ENCODE measurements around the gene VIT.

VIT gene

DNA sequence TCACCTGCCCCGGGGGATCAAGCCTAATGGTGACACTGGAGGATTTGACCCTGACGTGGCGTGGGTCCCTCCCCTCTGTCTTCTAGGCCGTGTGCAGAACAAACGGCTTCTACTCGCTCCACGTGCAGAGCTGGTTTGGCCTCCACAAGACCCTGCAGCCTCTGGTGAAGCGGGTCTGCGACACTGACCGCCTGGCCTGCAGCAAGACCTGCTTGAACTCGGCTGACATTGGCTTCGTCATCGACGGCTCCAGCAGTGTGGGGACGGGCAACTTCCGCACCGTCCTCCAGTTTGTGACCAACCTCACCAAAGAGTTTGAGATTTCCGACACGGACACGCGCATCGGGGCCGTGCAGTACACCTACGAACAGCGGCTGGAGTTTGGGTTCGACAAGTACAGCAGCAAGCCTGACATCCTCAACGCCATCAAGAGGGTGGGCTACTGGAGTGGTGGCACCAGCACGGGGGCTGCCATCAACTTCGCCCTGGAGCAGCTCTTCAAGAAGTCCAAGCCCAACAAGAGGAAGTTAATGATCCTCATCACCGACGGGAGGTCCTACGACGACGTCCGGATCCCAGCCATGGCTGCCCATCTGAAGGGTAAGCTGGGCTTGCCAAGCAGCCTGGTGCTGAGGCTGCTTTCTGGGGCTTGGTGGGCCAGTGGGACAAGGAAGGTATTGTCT, 112.0 kb downstream of the VIT start:
- H3K27ac ChIP-seq, result no peak overlapping the region
- no peak for TF ChIP-seq ZFX (IDR thresholded peaks at IDR 0.05; ENCODE audit: borderline replicate concordance)
- TF ChIP-seq, protein P1, sequence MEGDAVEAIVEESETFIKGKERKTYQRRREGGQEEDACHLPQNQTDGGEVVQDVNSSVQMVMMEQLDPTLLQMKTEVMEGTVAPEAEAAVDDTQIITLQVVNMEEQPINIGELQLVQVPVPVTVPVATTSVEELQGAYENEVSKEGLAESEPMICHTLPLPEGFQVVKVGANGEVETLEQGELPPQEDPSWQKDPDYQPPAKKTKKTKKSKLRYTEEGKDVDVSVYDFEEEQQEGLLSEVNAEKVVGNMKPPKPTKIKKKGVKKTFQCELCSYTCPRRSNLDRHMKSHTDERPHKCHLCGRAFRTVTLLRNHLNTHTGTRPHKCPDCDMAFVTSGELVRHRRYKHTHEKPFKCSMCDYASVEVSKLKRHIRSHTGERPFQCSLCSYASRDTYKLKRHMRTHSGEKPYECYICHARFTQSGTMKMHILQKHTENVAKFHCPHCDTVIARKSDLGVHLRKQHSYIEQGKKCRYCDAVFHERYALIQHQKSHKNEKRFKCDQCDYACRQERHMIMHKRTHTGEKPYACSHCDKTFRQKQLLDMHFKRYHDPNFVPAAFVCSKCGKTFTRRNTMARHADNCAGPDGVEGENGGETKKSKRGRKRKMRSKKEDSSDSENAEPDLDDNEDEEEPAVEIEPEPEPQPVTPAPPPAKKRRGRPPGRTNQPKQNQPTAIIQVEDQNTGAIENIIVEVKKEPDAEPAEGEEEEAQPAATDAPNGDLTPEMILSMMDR (IDR thresholded peaks at IDR 0.05), result no peak

DNA sequence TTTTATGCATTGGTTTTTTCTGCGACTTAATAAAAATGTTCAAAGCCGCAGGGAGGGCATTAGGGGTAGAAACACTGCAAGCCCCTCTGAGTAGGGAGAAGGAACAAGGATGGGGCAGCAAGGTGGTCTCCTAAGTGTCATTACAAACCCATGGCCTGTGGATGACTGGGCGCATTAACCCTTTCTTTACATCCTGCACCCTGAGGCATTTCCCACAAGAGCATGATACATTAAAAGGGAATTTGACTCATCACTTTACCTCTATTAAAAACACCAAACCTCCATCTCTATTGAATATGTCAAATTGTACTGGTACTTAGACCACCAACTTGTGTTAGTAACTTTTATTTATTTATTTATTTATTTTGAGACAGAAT, 112.5 kb downstream of the VIT start:
- no peak overlapping the region for H3K27ac ChIP-seq
- no peak for TF ChIP-seq ZFX (IDR thresholded peaks at IDR 0.05; ENCODE audit: borderline replicate concordance)
- TF ChIP-seq, protein P1 (IDR thresholded peaks at IDR 0.05), result no peak

DNA sequence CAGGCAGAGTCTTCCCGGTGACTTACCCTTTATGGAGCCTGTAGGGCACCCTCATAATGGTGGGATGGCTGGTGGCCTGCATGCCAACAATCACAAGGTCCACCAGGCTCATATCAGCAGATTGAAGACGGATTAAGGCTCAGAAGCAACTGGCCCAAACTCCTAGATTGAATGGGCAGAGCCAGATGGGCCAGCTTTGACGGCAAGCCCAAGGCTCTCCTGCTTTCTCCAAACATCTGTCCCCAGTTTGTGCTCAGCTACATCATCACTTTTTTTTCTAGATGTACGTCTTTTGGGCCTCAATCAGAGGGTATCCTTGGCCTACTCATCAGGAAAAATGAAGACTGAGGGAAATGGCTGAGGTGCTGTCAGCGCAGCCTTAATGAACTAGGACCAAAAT, 114.6 kb downstream of the VIT start:
- TF ChIP-seq ZFX (IDR thresholded peaks at IDR 0.05; ENCODE audit: borderline replicate concordance), result no peak
- TF ChIP-seq, protein P1 (IDR thresholded peaks at IDR 0.05), result no peak
- H3K27ac ChIP-seq, result no peak overlapping the region

DNA sequence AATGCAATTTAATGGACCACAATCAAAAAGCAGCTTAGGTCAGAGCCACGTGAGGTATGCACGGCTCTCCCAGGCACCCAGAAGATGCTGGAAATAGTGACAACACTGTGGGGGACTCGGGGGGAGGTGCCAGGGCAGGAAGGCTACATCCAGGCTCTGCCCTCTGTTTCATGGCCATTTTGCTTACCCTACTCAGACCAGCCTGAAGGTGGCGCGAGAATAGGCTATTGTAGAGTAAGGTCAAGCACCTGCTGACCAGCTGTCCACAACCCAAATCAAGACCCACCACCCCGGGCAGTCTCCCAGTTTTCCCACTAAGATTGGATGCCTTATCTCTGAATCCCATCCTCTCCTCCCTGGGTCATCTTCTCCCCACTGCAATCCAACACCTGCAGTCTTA, 115.7 kb downstream of the VIT start:
- H3K27ac ChIP-seq, result no peak overlapping the region
- TF ChIP-seq, protein P1 (IDR thresholded peaks at IDR 0.05), result peak; percentile 34
- no peak for TF ChIP-seq ZFX (IDR thresholded peaks at IDR 0.05; ENCODE audit: borderline replicate concordance)

DNA sequence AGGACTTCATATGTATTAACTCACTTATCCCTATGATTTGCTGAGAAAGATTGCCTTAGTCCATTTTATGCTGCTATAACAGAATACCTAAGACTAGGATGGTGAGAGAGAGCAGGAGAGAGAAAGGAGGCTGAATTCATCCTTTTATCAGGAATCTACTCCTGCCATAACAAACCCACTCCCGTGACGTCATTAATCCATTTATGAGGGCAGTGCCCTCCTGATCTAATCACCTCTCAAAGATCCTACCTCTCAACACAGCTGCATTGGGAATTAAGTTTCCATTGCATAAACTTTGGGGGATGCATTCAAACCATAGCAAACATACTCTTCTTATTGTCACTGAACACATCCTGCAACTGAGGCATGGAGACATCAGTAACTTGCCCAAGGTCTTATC, 122.0 kb downstream of the VIT start:
- H3K27ac ChIP-seq, result no peak overlapping the region
- TF ChIP-seq, protein P1 (IDR thresholded peaks at IDR 0.05), result no peak
- no peak for TF ChIP-seq ZFX (IDR thresholded peaks at IDR 0.05; ENCODE audit: borderline replicate concordance)

DNA sequence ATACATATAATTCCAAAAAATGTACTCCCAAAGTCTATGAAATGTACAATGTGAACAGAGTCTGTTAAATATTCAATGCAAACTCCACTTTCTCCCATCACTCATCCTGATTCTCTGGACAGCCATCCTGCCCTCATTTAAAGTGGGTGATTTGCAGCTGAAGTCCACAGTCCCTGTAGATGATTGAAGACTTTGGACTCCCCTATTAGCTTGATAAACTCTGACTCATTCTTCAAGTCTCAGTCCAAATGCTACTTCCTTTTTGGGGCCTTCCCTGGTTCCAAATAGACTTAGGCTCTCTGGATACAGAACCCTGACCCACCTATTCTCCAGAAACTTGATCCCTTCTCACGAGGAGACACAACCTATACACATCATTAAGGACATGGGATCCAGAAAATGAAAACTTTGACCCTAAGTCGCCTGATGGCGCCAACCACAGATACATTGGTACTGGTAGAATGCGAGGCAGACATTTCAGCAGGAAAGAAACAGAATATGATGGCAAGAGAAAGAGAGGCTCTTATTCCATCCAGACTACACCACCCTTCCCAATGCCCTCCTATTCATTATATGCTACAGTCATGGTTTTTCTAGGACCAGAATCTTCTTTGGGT, 122.7 kb downstream of the VIT start:
- H3K27ac ChIP-seq, result peak overlapping the region; percentile 92; the same call in 1 of the 2 replicates
- TF ChIP-seq ZFX (IDR thresholded peaks at IDR 0.05; ENCODE audit: borderline replicate concordance), result no peak
- TF ChIP-seq, protein P1 (IDR thresholded peaks at IDR 0.05), result peak; percentile 33; the same call in 1 of the 2 replicates

DNA sequence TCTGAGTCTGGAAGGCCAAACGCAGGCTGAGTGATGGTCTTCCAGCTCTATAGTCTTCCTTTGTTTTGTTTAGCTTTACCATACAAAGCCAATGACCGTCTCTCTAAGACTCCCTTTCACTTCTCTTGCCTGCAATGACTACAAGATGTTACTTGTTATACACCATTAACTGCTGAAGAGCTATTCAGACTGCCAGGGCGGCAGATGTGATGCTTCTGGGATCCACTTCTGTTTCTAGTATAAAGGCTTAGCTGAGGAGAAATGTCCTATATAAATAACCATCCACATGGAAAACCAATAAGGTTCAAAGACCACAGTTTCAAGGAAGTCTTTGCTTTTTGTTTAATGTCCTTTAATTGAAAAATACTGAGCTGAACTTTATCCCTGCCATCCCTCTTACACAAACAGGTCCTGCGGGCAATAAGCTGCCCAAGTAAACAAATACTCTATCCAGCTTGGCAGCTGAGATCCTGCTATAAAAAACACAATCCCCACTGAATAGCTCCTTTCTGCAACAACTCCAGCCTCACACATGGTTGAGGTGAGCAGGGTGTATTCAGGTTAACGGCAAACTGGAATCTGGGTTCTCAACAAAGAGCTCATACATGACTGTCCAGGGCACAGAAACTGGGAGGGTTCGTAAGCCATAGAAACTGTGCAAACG, 124.6 kb downstream of the VIT start:
- TF ChIP-seq, protein P1 (IDR thresholded peaks at IDR 0.05), result no peak
- no peak for TF ChIP-seq ZFX (IDR thresholded peaks at IDR 0.05; ENCODE audit: borderline replicate concordance)
- H3K27ac ChIP-seq, result peak overlapping the region; percentile 92
